ENCODE measurements around the gene KIRREL1. TPM values are rescaled to one million over a fixed set of nuclear protein-coding genes. Genes with fewer than 3 reads are reported as not detected.

KIRREL1 gene
- total RNA-seq, 1 experiment from 2014 or later, result 30.5 TPM

DNA sequence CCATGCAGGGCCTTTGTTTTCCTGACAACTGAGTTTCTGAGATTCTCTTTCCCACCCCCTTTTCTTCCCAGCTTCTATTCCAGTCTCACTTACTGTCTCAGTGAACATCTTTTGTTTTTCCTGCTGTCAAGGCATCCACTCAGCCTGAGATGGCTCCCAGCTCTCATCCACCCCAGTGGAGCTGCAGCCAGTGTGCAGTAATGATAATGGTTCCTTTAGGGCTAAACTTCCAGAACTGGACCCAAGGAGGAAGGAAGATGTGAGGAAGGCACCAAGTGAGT is 44.4 kb upstream of the KIRREL1 start:
- H3K56ac ChIP-seq (ENCODE audit: insufficient read length, low read depth, low read length), result no peak overlapping the region
- no peaks in the 10 kb centered on the region for H3K27me3 ChIP-seq (ENCODE audit: insufficient read depth, low read length)

More for the DNA sequence above, 44.4 kb upstream of the KIRREL1 start:
- Histone ChIP-seq H3T11ph (ENCODE audit: low read length) (no peak overlapping the region), H3K9me3 (ENCODE audit: control insufficient read depth, low read depth, low read length) (no peaks in the 10 kb centered on the region), H2AFZ (ENCODE audit: low read length) (no peak overlapping the region), H3K79me2 (ENCODE audit: insufficient read depth, low read length) (no peaks in the 10 kb centered on the region), H2BK15ac (ENCODE audit: low read depth, low read length) (no peak overlapping the region), H4K8ac (replicated peaks; ENCODE audit: insufficient read length, low read depth, low read length) (no peak overlapping the region), H4K91ac (ENCODE audit: insufficient read length, low read depth, low read length) (no peak overlapping the region), H3K4me1 (ENCODE audit: insufficient read depth, low read length) (no peaks in the 10 kb centered on the region), H2AK5ac (ENCODE audit: insufficient read length, low read length) (no peak overlapping the region), H3K23ac (ENCODE audit: insufficient read length, low read depth, low read length) (no peak overlapping the region), H2BK5ac (ENCODE audit: insufficient read length, low read length) (no peak overlapping the region), H3K4me2 (ENCODE audit: insufficient read depth, insufficient read length, low read length) (no peak overlapping the region), H3K14ac (ENCODE audit: insufficient read depth, low read length) (no peak overlapping the region), H3K9ac (ENCODE audit: extremely low read depth, insufficient read length, low read length) (no peak overlapping the region), H2BK20ac (ENCODE audit: low read depth, low read length, poor library complexity, severe bottlenecking) (no peak overlapping the region), H3K18ac (ENCODE audit: insufficient read length, low read depth, low read length) (no peak overlapping the region), H4K20me1 (ENCODE audit: control insufficient read depth, insufficient read depth, insufficient read length) (no peaks in the 10 kb centered on the region), H2BK12ac (ENCODE audit: insufficient read length, low read depth, low read length) (no peak overlapping the region), H3K79me1 (ENCODE audit: insufficient read depth, low read depth, low read length, poor library complexity, severe bottlenecking) (no peaks in the 10 kb centered on the region), H3K4ac (ENCODE audit: low read depth, low read length) (no peak overlapping the region), H4K5ac (ENCODE audit: insufficient read length, low read depth, low read length) (no peak overlapping the region), H3K23me2 (ENCODE audit: insufficient read length, low read depth, low read length, poor library complexity, severe bottlenecking) (no peaks in the 10 kb centered on the region), H2BK120ac (ENCODE audit: low read depth, low read length, poor library complexity, severe bottlenecking) (no peak overlapping the region), H3K27ac (ENCODE audit: insufficient read length, low read depth, low read length) (no peak overlapping the region)
- TF ChIP-seq, protein P1, sequence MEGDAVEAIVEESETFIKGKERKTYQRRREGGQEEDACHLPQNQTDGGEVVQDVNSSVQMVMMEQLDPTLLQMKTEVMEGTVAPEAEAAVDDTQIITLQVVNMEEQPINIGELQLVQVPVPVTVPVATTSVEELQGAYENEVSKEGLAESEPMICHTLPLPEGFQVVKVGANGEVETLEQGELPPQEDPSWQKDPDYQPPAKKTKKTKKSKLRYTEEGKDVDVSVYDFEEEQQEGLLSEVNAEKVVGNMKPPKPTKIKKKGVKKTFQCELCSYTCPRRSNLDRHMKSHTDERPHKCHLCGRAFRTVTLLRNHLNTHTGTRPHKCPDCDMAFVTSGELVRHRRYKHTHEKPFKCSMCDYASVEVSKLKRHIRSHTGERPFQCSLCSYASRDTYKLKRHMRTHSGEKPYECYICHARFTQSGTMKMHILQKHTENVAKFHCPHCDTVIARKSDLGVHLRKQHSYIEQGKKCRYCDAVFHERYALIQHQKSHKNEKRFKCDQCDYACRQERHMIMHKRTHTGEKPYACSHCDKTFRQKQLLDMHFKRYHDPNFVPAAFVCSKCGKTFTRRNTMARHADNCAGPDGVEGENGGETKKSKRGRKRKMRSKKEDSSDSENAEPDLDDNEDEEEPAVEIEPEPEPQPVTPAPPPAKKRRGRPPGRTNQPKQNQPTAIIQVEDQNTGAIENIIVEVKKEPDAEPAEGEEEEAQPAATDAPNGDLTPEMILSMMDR (conservative IDR thresholded peaks at IDR 0.05), result no peak
- peaks cover 2 to 6% of the 10 kb centered on the region in 2 experiments; a peak in 3 of 4 replicates for H3K4me1 Mint-ChIP-seq
- no peak for DNase-seq
- H3K36me3 Mint-ChIP-seq (ENCODE audit: insufficient read depth in 1 of 3, low read depth in 3 of 3), result no peaks in the 10 kb centered on the region
- peaks cover 7% of the 10 kb centered on the region for H3K27me3 Mint-ChIP-seq (ENCODE audit: low read depth)
- no peak overlapping the region for H3K4me3 Mint-ChIP-seq
- no peaks in the 10 kb centered on the region for H3K9me3 Mint-ChIP-seq
- H3K27ac Mint-ChIP-seq, result no peak overlapping the region; a peak in 1 of 7 replicates

Measured in H9 (cell line).